ENCODE data around the gene SHLD1. TPM values are rescaled to one million over a fixed set of nuclear protein-coding genes. Genes with fewer than 3 reads are reported as not detected.
"Not testable (repeated sequence)": the region's sequence is repeated elsewhere in the genome, so short reads cannot be mapped to it uniquely, and the experiment has no call there.

SHLD1 gene
- total RNA-seq, 8 experiments from 2014 or later: 6.4 to 10.4 (median 8.7) TPM

- no peak overlapping the region for H3K27ac ChIP-seq
- no peaks in the 10 kb centered on the region for H3K4me1 ChIP-seq (replicated peaks in 1 of 2)
- no peak for ATAC-seq (replicated peaks in 6 of 8)
- WGBS, 10 experiments: 29 to 84% (median 67%) methylated on average over 1 to 5 of the region's 5 CpGs; no CpG with 5 or more reads in 1 of the 10 experiments
- in situ Hi-C loops (cut with MboI; ENCODE audit: low pct_unique_long_range_greater_than_20kb in 2 of 9, low sequenced_read_pairs in 9 of 9, unreplicated experiment in 9 of 9): no loop called here
- H3K4me3 ChIP-seq: no peak overlapping the region
Measured at GRCh38 chr20:5720696-5721095, 29.5 kb upstream of the SHLD1 start.

- in situ Hi-C loops (cut with MboI; ENCODE audit: low pct_unique_long_range_greater_than_20kb in 2 of 9, low sequenced_read_pairs in 9 of 9, unreplicated experiment in 9 of 9); H3K4me1 ChIP-seq (replicated peaks in 1 of 2); ATAC-seq (replicated peaks in 6 of 8); H3K4me3 ChIP-seq; H3K27ac ChIP-seq: not testable (repeated sequence)
- WGBS, 10 experiments: 60 to 100% (median 91%) methylated on average over 1 to 6 of the region's 6 CpGs; no CpG with 5 or more reads in 2 of the 10 experiments
Measured at GRCh38 chr20:5721356-5721755, 28.8 kb upstream of the SHLD1 start.

- no peaks in the 10 kb centered on the region for H3K4me1 ChIP-seq (replicated peaks in 1 of 2)
- 47 to 100% (median 90%) methylated on average over 1 to 7 of the region's 9 CpGs; no CpG with 5 or more reads in 3 of the 10 experiments for whole genome bisulfite sequencing, 10 experiments
- ATAC-seq (replicated peaks in 6 of 8): no peak
- in situ Hi-C loops (cut with MboI; ENCODE audit: low pct_unique_long_range_greater_than_20kb in 2 of 9, low sequenced_read_pairs in 9 of 9, unreplicated experiment in 9 of 9): no loop called here
- H3K4me3 ChIP-seq: no peak overlapping the region
- H3K27ac ChIP-seq: no peak overlapping the region
Measured at GRCh38 chr20:5722927-5723326, 27.3 kb upstream of the SHLD1 start.

GRCh38 chr20:5725183-5725463 lies 25.1 kb upstream of the SHLD1 start:
- H3K27ac ChIP-seq; H3K4me3 ChIP-seq; H3K4me1 ChIP-seq (replicated peaks in 1 of 2); ATAC-seq (replicated peaks in 6 of 8); in situ Hi-C loops (cut with MboI; ENCODE audit: low pct_unique_long_range_greater_than_20kb in 2 of 9, low sequenced_read_pairs in 9 of 9, unreplicated experiment in 9 of 9): not testable (repeated sequence)
- 33 to 100% (median 75%) methylated on average over 1 to 3 of the region's 3 CpGs; no CpG with 5 or more reads in 3 of the 10 experiments for WGBS, 10 experiments

- 20 to 89% (median 67%) methylated on average over 1 to 4 of the region's 5 CpGs; no CpG with 5 or more reads in 2 of the 10 experiments for WGBS, 10 experiments
- Histone ChIP-seq H3K4me1 (replicated peaks in 1 of 2) (no peaks in the 10 kb centered on the region), H3K4me3 (no peak overlapping the region), H3K27ac (no peak overlapping the region)
- in situ Hi-C loops (cut with MboI; ENCODE audit: low pct_unique_long_range_greater_than_20kb in 2 of 9, low sequenced_read_pairs in 9 of 9, unreplicated experiment in 9 of 9): no loop called here
- ATAC-seq (replicated peaks in 6 of 8): no peak
Measured at GRCh38 chr20:5727018-5727515, 23.1 kb upstream of the SHLD1 start.

GRCh38 chr20:5729348-5729747 lies 20.9 kb upstream of the SHLD1 start:
- no peak overlapping the region for H3K4me3 ChIP-seq
- WGBS, 10 experiments: 20 to 100% (median 81%) methylated on average over 1 to 2 of the region's 2 CpGs; no CpG with 5 or more reads in 2 of the 10 experiments
- H3K4me1 ChIP-seq (replicated peaks in 1 of 2): no peaks in the 10 kb centered on the region
- H3K27ac ChIP-seq: no peak overlapping the region
- in situ Hi-C loops (cut with MboI; ENCODE audit: low pct_unique_long_range_greater_than_20kb in 2 of 9, low sequenced_read_pairs in 9 of 9, unreplicated experiment in 9 of 9): no loop called here
- peak in 1 of 8 experiments; percentile 18 for ATAC-seq (replicated peaks in 6 of 8)

- in situ Hi-C loops (cut with MboI; ENCODE audit: low pct_unique_long_range_greater_than_20kb in 2 of 9, low sequenced_read_pairs in 9 of 9, unreplicated experiment in 9 of 9): no loop called here
- ATAC-seq (replicated peaks in 6 of 8): no peak
- WGBS, 10 experiments: 0 to 85% (median 65%) methylated on average over 1 to 2 of the region's 2 CpGs; no CpG with 5 or more reads in 4 of the 10 experiments
- no peak overlapping the region for H3K4me3 ChIP-seq
- no peak overlapping the region for H3K27ac ChIP-seq
- no peaks in the 10 kb centered on the region for H3K4me1 ChIP-seq (replicated peaks in 1 of 2)
Measured at GRCh38 chr20:5730131-5730530, 20.1 kb upstream of the SHLD1 start.

GRCh38 chr20:5731753-5732366 lies 18.3 kb upstream of the SHLD1 start:
- H3K4me3 ChIP-seq: no peak overlapping the region
- H3K4me1 ChIP-seq (replicated peaks in 1 of 2): no peaks in the 10 kb centered on the region
- in situ Hi-C loops (cut with MboI; ENCODE audit: low pct_unique_long_range_greater_than_20kb in 2 of 9, low sequenced_read_pairs in 9 of 9, unreplicated experiment in 9 of 9): no loop called here
- no peak for ATAC-seq (replicated peaks in 6 of 8)
- 0 to 100% (median 59%) methylated on average over 1 to 5 of the region's 6 CpGs; no CpG with 5 or more reads in 1 of the 10 experiments for WGBS, 10 experiments
- no peak overlapping the region for H3K27ac ChIP-seq

- in situ Hi-C loops (cut with MboI; ENCODE audit: low pct_unique_long_range_greater_than_20kb in 2 of 9, low sequenced_read_pairs in 9 of 9, unreplicated experiment in 9 of 9): no loop called here
- WGBS, 10 experiments: 13 to 100% (median 58%) methylated on average over 1 of the region's 1 CpG; no CpG with 5 or more reads in 4 of the 10 experiments
- Histone ChIP-seq H3K4me3 (no peak overlapping the region), H3K4me1 (replicated peaks in 1 of 2) (no peaks in the 10 kb centered on the region), H3K27ac (no peak overlapping the region)
- peak in 1 of 8 experiments; percentile 28 for ATAC-seq (replicated peaks in 6 of 8)
Measured at GRCh38 chr20:5734602-5735001, 15.6 kb upstream of the SHLD1 start.

GRCh38 chr20:5735845-5736510 lies 14.2 kb upstream of the SHLD1 start:
- no peak overlapping the region for H3K4me3 ChIP-seq
- no peak overlapping the region for H3K27ac ChIP-seq
- WGBS, 10 experiments: 0 to 67% (median 27%) methylated on average over 2 to 3 of the region's 3 CpGs; no CpG with 5 or more reads in 1 of the 10 experiments
- in situ Hi-C loops (cut with MboI; ENCODE audit: low pct_unique_long_range_greater_than_20kb in 2 of 9, low sequenced_read_pairs in 9 of 9, unreplicated experiment in 9 of 9): no loop called here
- no peaks in the 10 kb centered on the region for H3K4me1 ChIP-seq (replicated peaks in 1 of 2)
- peak in 3 of 8 experiments; percentile 43 to 85 (median 73) for ATAC-seq (replicated peaks in 6 of 8)

GRCh38 chr20:5737619-5737953 lies 12.6 kb upstream of the SHLD1 start:
- no peaks in the 10 kb centered on the region for H3K4me1 ChIP-seq (replicated peaks in 1 of 2)
- in situ Hi-C loops (cut with MboI; ENCODE audit: low pct_unique_long_range_greater_than_20kb in 2 of 9, low sequenced_read_pairs in 9 of 9, unreplicated experiment in 9 of 9): no loop called here
- ATAC-seq (replicated peaks in 6 of 8): peak in 1 of 8 experiments; percentile 33
- H3K27ac ChIP-seq: no peak overlapping the region
- no peak overlapping the region for H3K4me3 ChIP-seq
- 38 to 100% (median 89%) methylated on average over 2 to 3 of the region's 3 CpGs; no CpG with 5 or more reads in 4 of the 10 experiments for WGBS, 10 experiments

- no peak for ATAC-seq (replicated peaks in 6 of 8)
- Histone ChIP-seq H3K4me1 (replicated peaks in 1 of 2) (no peaks in the 10 kb centered on the region), H3K27ac (no peak overlapping the region), H3K4me3 (no peak overlapping the region)
- WGBS, 10 experiments: 60 to 93% (median 79%) methylated on average over 1 to 2 of the region's 3 CpGs; no CpG with 5 or more reads in 6 of the 10 experiments
- in situ Hi-C loops (cut with MboI; ENCODE audit: low pct_unique_long_range_greater_than_20kb in 2 of 9, low sequenced_read_pairs in 9 of 9, unreplicated experiment in 9 of 9): no loop called here
Measured at GRCh38 chr20:5737966-5738365, 12.2 kb upstream of the SHLD1 start.

- H3K4me3 ChIP-seq; H3K4me1 ChIP-seq (replicated peaks in 1 of 2); H3K27ac ChIP-seq; ATAC-seq (replicated peaks in 6 of 8); in situ Hi-C loops (cut with MboI; ENCODE audit: low pct_unique_long_range_greater_than_20kb in 2 of 9, low sequenced_read_pairs in 9 of 9, unreplicated experiment in 9 of 9): not testable (repeated sequence)
- 63 to 100% (median 93%) methylated on average over 1 to 3 of the region's 5 CpGs; no CpG with 5 or more reads in 5 of the 10 experiments for WGBS, 10 experiments
Measured at GRCh38 chr20:5740643-5741042, 9.6 kb upstream of the SHLD1 start.

Data from motor neuron (in vitro differentiated cells).